GM23248 (cell line): Measurements from ENCODE around the gene AIDA. TPM values are rescaled to one million over a fixed set of nuclear protein-coding genes. Genes with fewer than 3 reads are reported as not detected.
"Not testable (repeated sequence)": the region's sequence is repeated elsewhere in the genome, so short reads cannot be mapped to it uniquely, and the experiment has no call there.

Source experiments
- DNase-seq: peaks from one replicate; pipeline ENCODE4 v3.0.0-alpha.2; 2015
- H2AFZ ChIP-seq: fragments of 200-600 bp; sonication (generic); 2 replicates; pipeline ENCODE4 v1.6.1; 2016; ENCODE audit warnings: antibody characterized with exemption
- H3F3A ChIP-seq: fragments of 200-600 bp; sonication (generic); 2 replicates; pipeline ENCODE4 v1.6.1; 2016; ENCODE audit warnings: mild to moderate bottlenecking, antibody characterized with exemption, mixed run types; ENCODE audit not compliant: insufficient read depth
- H3K27ac ChIP-seq: fragments of 200-600 bp; sonication (generic); 2 replicates; pipeline ENCODE4 v1.5.1; 2016; ENCODE audit warnings: mild to moderate bottlenecking
- H3K27me3 ChIP-seq: fragments of 200-600 bp; sonication (generic); replicated peaks from 2 replicates; pipeline ENCODE4 v1.6.1; 2016; ENCODE audit warnings: mild to moderate bottlenecking; ENCODE audit not compliant: insufficient read depth
- H3K36me3 ChIP-seq: fragments of 200-600 bp; sonication (generic); 2 replicates; pipeline ENCODE4 v1.6.1; 2016; ENCODE audit warnings: low read depth, mild to moderate bottlenecking
- H3K4me1 ChIP-seq: fragments of 200-600 bp; sonication (generic); 2 replicates; pipeline ENCODE4 v1.6.1; 2016; ENCODE audit warnings: mild to moderate bottlenecking; ENCODE audit not compliant: insufficient read depth
- H3K4me2 ChIP-seq: fragments of 200-600 bp; sonication (generic); one replicate; pipeline ENCODE4 v1.6.1; 2016; ENCODE audit warnings: mild to moderate bottlenecking; ENCODE audit not compliant: unreplicated experiment
- H3K4me3 ChIP-seq: fragments of 200-600 bp; sonication (generic); 2 replicates; pipeline ENCODE4 v1.5.1; 2016; ENCODE audit warnings: mild to moderate bottlenecking
- H3K79me2 ChIP-seq: fragments of 200-600 bp; sonication (generic); 2 replicates; pipeline ENCODE4 v1.6.1; 2016; ENCODE audit warnings: mild to moderate bottlenecking; ENCODE audit not compliant: insufficient read depth
- H3K9ac ChIP-seq: fragments of 200-600 bp; sonication (generic); 2 replicates; pipeline ENCODE4 v1.6.1; 2016; ENCODE audit warnings: mild to moderate bottlenecking
- H3K9me2 ChIP-seq: fragments of 200-600 bp; sonication (generic); 2 replicates; pipeline ENCODE4 v1.6.1; 2016; ENCODE audit warnings: mixed run types, mild to moderate bottlenecking, moderate library complexity; ENCODE audit not compliant: insufficient read depth
- H3K9me3 ChIP-seq: fragments of 200-600 bp; sonication (generic); one replicate; pipeline ENCODE4 v1.6.1; 2017; ENCODE audit warnings: low read depth
- H4K20me1 ChIP-seq: fragments of 200-600 bp; sonication (generic); 2 replicates; pipeline ENCODE4 v1.6.0; 2016; ENCODE audit not compliant: insufficient read depth
- EZH2 ChIP-seq: fragments of 200-600 bp; sonication (generic); IDR thresholded peaks from 2 replicates; pipeline ENCODE4 v1.6.1; 2018; ENCODE audit warnings: antibody characterized with exemption, mild to moderate bottlenecking; ENCODE audit not compliant: insufficient read depth, poor library complexity, severe bottlenecking
- EZH2phosphoT487 ChIP-seq: fragments of 200-600 bp; sonication (generic); IDR thresholded peaks from 2 replicates; pipeline ENCODE4 v1.6.1; 2018; ENCODE audit warnings: antibody characterized with exemption, moderate library complexity, mild to moderate bottlenecking, low read depth; ENCODE audit not compliant: insufficient read depth
- WGBS, 2 experiments: methylation state at CpG; one replicate each; pipeline ENCODE4 v1.1.6; 2015 to 2017; ENCODE audit warnings: low lambda C conversion rate in 2 of 2, low coverage in 1 of 2; ENCODE audit errors: missing lambda C conversion rate in 2 of 2; 5-methylcytosine and 5-hydroxymethylcytosine counted together
- in situ Hi-C: fragments of 300-500 bp; cut with MboI; formaldehyde crosslinking; loops from 2 replicates; pipeline ENCODE4 v1.15.0; 2020
- polyA plus RNA-seq: library from polyadenylated mRNA; unstranded; fragments of >200 nt; fragmentation: Nextera tagmentation; extraction: Ambion mirVana; gene quantifications from 2 replicates; pipeline ENCODE4 v1.2.1, GENCODE V29; 2016
- total RNA-seq: library from RNA; depleted of rRNA; stranded (reverse); fragments of >200 nt; shearing (Covaris generic); gene quantifications from 2 replicates; pipeline ENCODE4 v1.2.3, GENCODE V29; 2014

AIDA gene
- total and polyA plus RNA-seq, 2 experiments from 2014 or later: 63.6 to 66.4 TPM

DNA sequence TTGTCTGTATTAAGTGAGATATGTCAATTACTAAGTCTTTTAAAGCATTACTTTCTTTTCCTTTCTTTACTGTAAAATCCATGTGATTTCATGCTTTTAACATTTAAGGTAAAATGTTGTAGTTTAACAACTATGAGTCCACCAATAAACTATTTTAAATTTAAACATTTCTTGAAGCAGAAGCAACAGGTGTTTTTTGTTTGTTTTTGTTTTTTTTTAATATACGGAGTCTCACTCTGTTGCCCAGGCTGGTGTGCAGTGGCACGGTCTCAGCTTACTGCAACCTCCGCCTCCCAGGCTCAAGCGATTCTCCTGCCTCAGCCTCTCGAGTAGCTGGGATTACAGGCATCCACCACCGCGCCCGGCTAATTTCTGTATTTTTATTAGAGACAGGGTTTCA, 15.6 kb downstream of the AIDA start:
- Histone ChIP-seq H3K9ac (no peak overlapping the region), H3K79me2 (peaks cover 100% of the 10 kb centered on the region), H3K4me1 (peaks cover 13% of the 10 kb centered on the region), H3K27me3 (no peaks in the 10 kb centered on the region), H4K20me1 (0 out of 2 replicates have a peak, but pooled peaks cover 4% of the 10 kb centered on the region), H3K36me3 (peaks cover 30% of the 10 kb centered on the region), H2AFZ (no peak overlapping the region), H3K9me3 (no peaks in the 10 kb centered on the region), H3K9me2 (no peaks in the 10 kb centered on the region), H3K4me3 (no peak overlapping the region), H3K27ac (no peak overlapping the region; the same call in 1 of the 2 replicates), H3F3A (no peaks in the 10 kb centered on the region), H3K4me2 (no peak overlapping the region)
- WGBS, 2 experiments: 93 to 96% methylated on average over 8 of the region's 8 CpGs
- in situ Hi-C loops: no loop called here
- TF ChIP-seq EZH2 (no peak), EZH2phosphoT487 (no peak)
- no peak for DNase-seq

DNA sequence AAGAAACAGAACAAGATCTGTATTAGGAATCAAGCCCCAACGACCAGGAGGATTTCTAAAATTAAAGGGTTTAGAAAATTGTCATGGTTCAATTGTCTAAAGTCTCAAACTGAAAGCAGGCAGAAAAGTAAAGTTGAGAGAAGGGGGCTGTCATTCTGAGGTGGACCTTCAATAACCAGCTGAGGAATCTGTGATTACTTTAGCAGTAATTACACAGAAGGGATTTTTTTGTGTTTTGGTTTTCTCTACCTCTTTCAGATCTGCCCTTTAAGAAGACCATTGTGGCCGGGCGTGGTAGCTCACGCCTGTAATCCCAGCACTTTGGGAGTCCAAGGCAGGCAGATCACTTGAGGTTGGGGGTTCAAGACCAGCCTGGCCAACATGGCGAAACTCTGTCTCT, 17.4 kb downstream of the AIDA start:
- Histone ChIP-seq H3K9ac (no peak overlapping the region), H3K4me3 (no peak overlapping the region), H3K4me2 (no peak overlapping the region), H3K9me3 (no peaks in the 10 kb centered on the region), H2AFZ (no peak overlapping the region), H3K79me2 (peaks cover 98% of the 10 kb centered on the region), H3K36me3 (peaks cover 30% of the 10 kb centered on the region), H3K4me1 (peaks cover 13% of the 10 kb centered on the region), H3F3A (no peaks in the 10 kb centered on the region), H3K27ac (no peak overlapping the region), H3K27me3 (no peaks in the 10 kb centered on the region), H4K20me1 (0 out of 2 replicates have a peak, but pooled peaks cover 4% of the 10 kb centered on the region), H3K9me2 (no peaks in the 10 kb centered on the region)
- no peak for DNase-seq
- 91 to 92% methylated on average over 5 of the region's 5 CpGs for WGBS, 2 experiments
- in situ Hi-C loops: no loop called here
- no peak for TF ChIP-seq EZH2
- TF ChIP-seq EZH2phosphoT487: no peak

DNA sequence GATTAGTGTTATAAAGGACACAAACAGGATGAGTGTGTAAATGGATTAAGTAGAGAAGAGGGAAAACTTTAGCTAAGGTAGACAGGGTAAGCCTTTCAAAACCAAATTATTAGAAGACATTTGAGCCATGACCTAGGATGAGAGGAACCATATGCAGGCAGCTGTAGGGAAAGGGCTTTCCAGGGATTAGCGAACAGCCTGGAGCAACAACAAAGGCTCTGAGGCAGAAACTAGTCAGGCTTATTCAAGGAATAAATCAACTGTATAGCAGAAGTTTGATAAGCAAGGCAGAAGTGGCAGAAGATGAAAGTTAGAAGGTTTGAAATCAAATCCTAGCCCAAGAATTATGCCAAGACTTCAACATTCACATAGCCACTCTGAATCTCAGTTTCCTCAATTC, 21.3 kb downstream of the AIDA start:
- TF ChIP-seq EZH2phosphoT487 (no peak), EZH2 (no peak)
- H2AFZ ChIP-seq: no peak overlapping the region
- H3K4me3 ChIP-seq: no peak overlapping the region
- H3K27me3 ChIP-seq: no peaks in the 10 kb centered on the region
- no peak overlapping the region for H3K27ac ChIP-seq
- DNase-seq: no peak
- peaks cover 35% of the 10 kb centered on the region for H3K36me3 ChIP-seq
- in situ Hi-C loops: no loop called here
- H3K4me1 ChIP-seq: no peaks in the 10 kb centered on the region
- H3K9ac ChIP-seq: no peak overlapping the region
- no peak overlapping the region for H3K4me2 ChIP-seq
- 0 out of 2 replicates have a peak, but pooled peaks cover 3% of the 10 kb centered on the region for H4K20me1 ChIP-seq
- H3K9me2 ChIP-seq: no peaks in the 10 kb centered on the region
- WGBS, 2 experiments: 100% methylated on average over 1 of the region's 1 CpG
- H3K9me3 ChIP-seq: no peaks in the 10 kb centered on the region
- H3F3A ChIP-seq: no peaks in the 10 kb centered on the region
- H3K79me2 ChIP-seq: peaks cover 76% of the 10 kb centered on the region

DNA sequence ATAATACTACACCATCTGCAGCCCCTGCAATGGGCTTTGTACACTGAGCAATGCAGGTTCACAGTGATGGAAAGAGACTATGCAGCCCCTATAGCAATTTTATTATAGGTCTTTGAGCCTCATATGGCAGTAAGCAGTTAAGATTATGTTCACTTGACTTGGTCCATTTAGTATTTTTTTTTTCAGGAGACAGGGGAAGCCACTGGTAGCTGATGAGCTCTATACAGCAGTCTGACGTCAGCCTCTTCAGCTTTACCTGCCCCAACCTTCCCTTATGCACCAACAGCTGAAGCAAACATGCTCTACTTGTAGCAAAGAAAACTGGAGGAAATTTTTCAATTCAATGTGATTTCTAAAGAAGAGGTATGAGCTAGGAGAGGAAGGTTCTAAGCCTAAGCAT, 32.2 kb downstream of the AIDA start:
- 85 to 89% methylated on average over 1 of the region's 1 CpG for WGBS, 2 experiments
- Histone ChIP-seq H3K36me3 (peaks cover 42% of the 10 kb centered on the region), H3K9me2 (no peaks in the 10 kb centered on the region), H3K27ac (no peak overlapping the region), H4K20me1 (no peaks in the 10 kb centered on the region), H3K79me2 (0 out of 2 replicates have a peak, but pooled peaks cover 13% of the 10 kb centered on the region), H3K4me2 (no peak overlapping the region), H3K27me3 (no peaks in the 10 kb centered on the region), H3F3A (no peaks in the 10 kb centered on the region), H2AFZ (no peak overlapping the region), H3K4me1 (no peaks in the 10 kb centered on the region), H3K9me3 (no peaks in the 10 kb centered on the region), H3K9ac (no peak overlapping the region), H3K4me3 (no peak overlapping the region)
- DNase-seq: no peak
- TF ChIP-seq EZH2: no peak
- TF ChIP-seq EZH2phosphoT487: no peak
- in situ Hi-C loops: no loop called here

DNA sequence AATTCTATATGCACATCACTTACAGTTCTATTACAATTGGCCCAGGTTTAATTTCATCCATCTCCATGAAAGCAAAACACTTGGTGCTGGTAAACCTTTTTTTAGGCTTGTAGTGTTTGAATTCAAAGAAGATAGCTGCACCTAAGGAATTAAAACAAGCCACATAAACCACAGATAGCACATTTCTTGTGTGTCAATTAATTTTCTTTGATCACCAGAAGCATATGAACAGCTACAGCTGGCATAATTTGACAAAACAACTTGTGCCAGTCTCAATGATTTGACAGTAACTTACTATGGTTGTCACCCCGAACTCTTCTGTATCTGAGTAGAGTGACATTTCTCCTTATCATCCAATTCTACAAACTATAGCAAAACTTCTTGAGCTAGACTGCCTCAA, 42.2 kb downstream of the AIDA start:
- 92 to 96% methylated on average over 1 of the region's 1 CpG for WGBS, 2 experiments
- no peak for DNase-seq
- no peaks in the 10 kb centered on the region for H3K9me2 ChIP-seq
- peaks cover 46% of the 10 kb centered on the region for H3F3A ChIP-seq
- H3K27me3 ChIP-seq: no peaks in the 10 kb centered on the region
- no peak overlapping the region for H3K27ac ChIP-seq
- H3K4me1 ChIP-seq: peaks cover 8% of the 10 kb centered on the region
- no peak overlapping the region for H3K4me3 ChIP-seq
- H3K36me3 ChIP-seq: peaks cover 75% of the 10 kb centered on the region
- no peak overlapping the region for H3K4me2 ChIP-seq
- in situ Hi-C loops: no loop called here
- H3K9ac ChIP-seq: no peak overlapping the region
- no peaks in the 10 kb centered on the region for H3K9me3 ChIP-seq
- no peak for TF ChIP-seq EZH2
- H4K20me1 ChIP-seq: no peaks in the 10 kb centered on the region
- H3K79me2 ChIP-seq: peaks cover 3% of the 10 kb centered on the region; the same call in 1 of the 2 replicates
- H2AFZ ChIP-seq: no peak overlapping the region

DNA sequence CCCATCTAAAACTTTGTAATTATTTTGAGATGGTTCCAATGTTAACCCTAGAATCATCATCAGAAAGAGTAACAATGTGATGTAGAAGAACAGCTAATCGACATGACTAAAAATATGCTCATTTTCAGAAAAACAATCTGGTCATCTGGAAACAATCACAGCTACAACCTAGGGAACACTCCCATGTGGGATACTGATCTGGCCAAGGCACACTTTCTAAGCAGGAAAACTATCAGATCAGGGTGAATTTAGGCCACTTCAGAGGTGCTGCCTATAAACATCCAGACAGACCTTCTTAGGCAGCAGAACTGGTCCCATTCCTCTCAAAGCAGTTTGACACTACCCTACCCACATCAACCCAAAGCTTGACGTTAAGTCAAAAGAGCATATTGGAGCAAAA, 43.2 kb downstream of the AIDA start:
- H4K20me1 ChIP-seq, in situ Hi-C loops, DNase-seq, H3K4me3 ChIP-seq, H3K27ac ChIP-seq, H3K9me2 ChIP-seq, H2AFZ ChIP-seq, H3K27me3 ChIP-seq, H3K4me2 ChIP-seq, H3K4me1 ChIP-seq, H3K9me3 ChIP-seq, H3K9ac ChIP-seq: not testable (repeated sequence)
- Histone ChIP-seq H3K79me2 (peaks cover 12% of the 10 kb centered on the region), H3K36me3 (peaks cover 73% of the 10 kb centered on the region), H3F3A (peaks cover 46% of the 10 kb centered on the region)
- 67 to 80% methylated on average over 1 of the region's 2 CpGs for WGBS, 2 experiments

DNA sequence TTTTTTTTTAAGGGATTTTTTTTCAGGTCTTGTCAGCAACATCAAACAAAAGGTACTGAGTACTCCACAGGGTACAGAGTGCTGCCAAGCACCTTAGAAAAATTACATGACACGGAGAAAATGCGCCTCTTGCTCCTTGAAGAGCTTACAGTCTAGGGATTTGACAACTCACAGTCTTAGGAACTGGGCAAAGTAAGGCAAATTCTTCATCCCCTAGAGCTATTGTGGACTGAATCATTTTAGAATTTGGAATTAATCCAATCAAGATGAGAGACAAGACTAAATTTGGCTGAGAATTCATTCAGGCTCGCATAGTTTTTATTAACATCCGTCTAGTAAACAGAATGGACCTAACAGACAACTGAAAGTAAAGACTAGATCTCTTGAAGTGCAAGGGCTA, 44.1 kb downstream of the AIDA start:
- peaks cover 78% of the 10 kb centered on the region for H3K36me3 ChIP-seq

More for the DNA sequence above, 44.1 kb downstream of the AIDA start:
- H2AFZ ChIP-seq, H3K9me2 ChIP-seq, H3K27me3 ChIP-seq, H3K9me3 ChIP-seq, in situ Hi-C loops, H4K20me1 ChIP-seq, H3K9ac ChIP-seq, H3K4me3 ChIP-seq, DNase-seq, H3K4me1 ChIP-seq, H3K4me2 ChIP-seq: not testable (repeated sequence)
- WGBS, 2 experiments: no CpG with 5 or more reads among the region's 4 CpGs
- H3K27ac ChIP-seq: peak overlapping the region; percentile 16; the same call in 1 of the 2 replicates
- H3F3A ChIP-seq: peaks cover 47% of the 10 kb centered on the region
- peaks cover 12% of the 10 kb centered on the region for H3K79me2 ChIP-seq
